ENCODE results near the gene YPEL2. TPM values are rescaled to one million over a fixed set of nuclear protein-coding genes. Genes with fewer than 3 reads are reported as not detected.
"Not testable (repeated sequence)": the region's sequence is repeated elsewhere in the genome, so short reads cannot be mapped to it uniquely, and the experiment has no call there.

YPEL2 gene
- total RNA-seq, 1 donor from 2014 or later = 8.7 TPM

DNA sequence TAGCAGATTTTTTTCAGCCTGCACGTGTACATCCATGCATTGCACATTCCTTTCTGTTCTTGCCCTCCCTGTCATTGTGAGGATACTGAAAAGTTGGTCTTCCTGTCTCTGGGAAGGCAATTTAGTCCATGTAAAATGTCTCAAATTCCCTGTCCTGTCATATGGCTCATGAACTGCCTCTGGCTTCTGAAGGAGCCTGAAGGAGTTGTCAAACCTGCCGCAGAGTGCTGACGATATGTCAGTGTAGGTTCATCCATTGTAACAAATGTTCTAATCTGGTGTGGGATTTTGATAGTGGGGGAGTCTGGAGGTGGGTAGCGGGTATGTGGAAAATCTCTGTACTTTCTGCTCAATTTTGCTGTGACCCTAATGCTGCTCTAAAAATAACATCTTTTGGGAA, 59.6 kb downstream of the YPEL2 start:
- Mint-ChIP-seq H3K4me1 (peaks cover 17% of the 10 kb centered on the region), H3K4me3 (no peak overlapping the region), H3K9me3 (no peaks in the 10 kb centered on the region), H3K27me3 (ENCODE audit: low read depth) (no peaks in the 10 kb centered on the region), H3K36me3 (peaks cover 19% of the 10 kb centered on the region), H3K27ac (peak overlapping the region; percentile 77)
- TF ChIP-seq, protein P1, sequence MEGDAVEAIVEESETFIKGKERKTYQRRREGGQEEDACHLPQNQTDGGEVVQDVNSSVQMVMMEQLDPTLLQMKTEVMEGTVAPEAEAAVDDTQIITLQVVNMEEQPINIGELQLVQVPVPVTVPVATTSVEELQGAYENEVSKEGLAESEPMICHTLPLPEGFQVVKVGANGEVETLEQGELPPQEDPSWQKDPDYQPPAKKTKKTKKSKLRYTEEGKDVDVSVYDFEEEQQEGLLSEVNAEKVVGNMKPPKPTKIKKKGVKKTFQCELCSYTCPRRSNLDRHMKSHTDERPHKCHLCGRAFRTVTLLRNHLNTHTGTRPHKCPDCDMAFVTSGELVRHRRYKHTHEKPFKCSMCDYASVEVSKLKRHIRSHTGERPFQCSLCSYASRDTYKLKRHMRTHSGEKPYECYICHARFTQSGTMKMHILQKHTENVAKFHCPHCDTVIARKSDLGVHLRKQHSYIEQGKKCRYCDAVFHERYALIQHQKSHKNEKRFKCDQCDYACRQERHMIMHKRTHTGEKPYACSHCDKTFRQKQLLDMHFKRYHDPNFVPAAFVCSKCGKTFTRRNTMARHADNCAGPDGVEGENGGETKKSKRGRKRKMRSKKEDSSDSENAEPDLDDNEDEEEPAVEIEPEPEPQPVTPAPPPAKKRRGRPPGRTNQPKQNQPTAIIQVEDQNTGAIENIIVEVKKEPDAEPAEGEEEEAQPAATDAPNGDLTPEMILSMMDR (IDR thresholded peaks at IDR 0.05; ENCODE audit: unreplicated experiment) = no peak
- no peak for DNase-seq (ENCODE audit: low spot score in 2 of 2, unreplicated experiment in 2 of 2)

DNA sequence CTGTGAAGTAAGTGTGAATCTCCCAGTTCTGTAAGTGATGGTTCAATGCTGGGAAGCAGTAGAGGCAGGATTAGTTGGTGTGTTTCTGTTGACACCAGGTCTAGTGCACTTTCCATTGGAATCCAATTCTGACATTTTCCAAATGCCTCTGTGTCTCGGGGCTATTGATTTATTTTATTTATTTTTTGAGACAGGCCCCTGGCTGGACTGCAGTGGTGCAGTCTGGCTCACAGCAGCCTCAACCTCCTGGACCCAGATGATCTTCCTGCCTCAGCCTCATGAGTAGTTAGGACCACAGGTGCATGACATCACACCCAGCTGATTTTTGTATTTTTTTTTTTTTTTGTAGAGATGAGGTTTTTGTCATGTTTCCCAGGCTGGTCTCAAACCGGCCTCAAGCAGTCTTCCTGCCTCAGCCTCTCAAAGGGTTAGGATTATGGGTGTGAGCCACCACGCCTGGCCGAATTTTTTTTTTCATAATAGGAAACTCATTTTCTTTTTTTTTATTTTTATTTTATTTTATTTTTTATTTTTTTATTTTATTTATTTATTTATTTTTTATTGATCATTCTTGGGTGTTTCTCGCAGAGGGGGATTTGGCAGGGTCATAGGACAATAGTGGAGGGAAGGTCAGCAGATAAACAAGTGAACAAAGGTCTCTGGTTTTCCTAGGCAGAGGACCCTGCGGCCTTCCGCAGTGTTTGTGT, 61.7 kb downstream of the YPEL2 start:
- TF ChIP-seq, protein P1 (IDR thresholded peaks at IDR 0.05; ENCODE audit: unreplicated experiment) = no peak
- no peak for DNase-seq (ENCODE audit: low spot score in 2 of 2, unreplicated experiment in 2 of 2)
- H3K27me3 Mint-ChIP-seq (ENCODE audit: low read depth) = no peaks in the 10 kb centered on the region
- no peaks in the 10 kb centered on the region for H3K9me3 Mint-ChIP-seq
- H3K27ac Mint-ChIP-seq = no peak overlapping the region
- H3K36me3 Mint-ChIP-seq = peaks cover 30% of the 10 kb centered on the region
- no peak overlapping the region for H3K4me3 Mint-ChIP-seq
- peaks cover 6% of the 10 kb centered on the region for H3K4me1 Mint-ChIP-seq

DNA sequence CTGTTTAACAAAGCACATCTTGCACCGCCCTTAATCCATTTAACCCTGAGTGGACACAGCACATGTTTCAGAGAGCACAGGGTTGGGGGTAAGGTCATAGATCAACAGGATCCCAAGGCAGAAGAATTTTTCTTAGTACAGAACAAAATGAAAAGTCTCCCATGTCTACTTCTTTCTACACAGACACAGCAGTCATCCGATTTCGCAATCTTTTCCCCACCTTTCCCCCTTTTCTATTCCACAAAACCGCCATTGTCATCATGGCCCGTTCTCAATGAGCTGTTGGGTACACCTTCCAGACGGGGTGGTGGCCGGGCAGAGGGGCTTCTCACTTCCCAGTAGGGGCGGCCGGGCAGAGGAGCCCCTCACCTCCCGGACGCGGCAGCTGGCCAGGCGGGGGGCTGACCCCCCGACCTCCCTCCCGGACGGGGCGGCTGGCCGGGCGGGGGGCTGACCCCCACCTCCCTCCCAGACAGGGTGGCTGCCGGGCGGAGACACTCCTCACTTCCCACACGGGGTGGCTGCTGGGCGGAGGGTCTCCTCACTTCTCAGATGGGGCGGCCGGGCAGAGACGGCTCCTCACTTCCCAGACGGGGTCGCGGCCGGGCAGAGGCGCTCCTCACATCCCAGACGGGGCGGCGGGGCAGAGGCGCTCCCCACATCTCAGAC, 62.4 kb downstream of the YPEL2 start:
- H3K27ac Mint-ChIP-seq; DNase-seq (ENCODE audit: low spot score in 2 of 2, unreplicated experiment in 2 of 2); H3K4me3 Mint-ChIP-seq; H3K27me3 Mint-ChIP-seq (ENCODE audit: low read depth); H3K4me1 Mint-ChIP-seq; H3K9me3 Mint-ChIP-seq: not testable (repeated sequence)
- H3K36me3 Mint-ChIP-seq = peaks cover 31% of the 10 kb centered on the region

DNA sequence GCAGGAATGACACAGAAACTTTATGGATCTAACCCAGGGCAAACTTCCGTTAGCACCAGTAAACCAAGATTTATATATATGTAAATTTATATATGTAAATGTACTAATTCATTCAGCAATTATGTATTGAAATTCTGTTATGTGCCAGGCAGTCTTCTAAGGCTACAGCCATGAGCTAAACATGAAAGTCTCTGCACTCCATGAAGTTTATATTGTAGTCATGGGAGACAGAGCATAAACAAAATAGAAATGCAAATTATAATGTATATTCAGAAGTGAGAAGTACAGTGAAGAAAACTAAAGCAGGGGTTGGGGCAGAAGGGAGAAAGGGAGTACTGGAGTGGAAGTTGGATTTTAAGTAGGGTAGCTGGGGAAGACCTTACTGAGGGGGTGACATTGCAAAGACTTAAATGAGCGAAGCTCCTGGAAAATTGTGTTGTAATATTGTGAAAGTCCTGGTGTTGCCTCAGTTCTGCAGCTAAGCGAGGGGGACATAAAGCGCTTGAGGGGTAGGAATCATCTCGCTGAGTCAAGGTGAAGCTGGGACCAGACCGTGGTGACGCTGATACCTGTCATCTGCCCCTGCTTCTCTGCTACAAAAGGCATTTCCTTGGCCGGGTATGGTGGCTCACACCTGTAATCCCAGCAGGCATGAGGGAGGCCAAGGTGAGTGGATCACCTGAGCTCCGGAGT, 64.8 kb downstream of the YPEL2 start:
- no peak overlapping the region for H3K4me3 Mint-ChIP-seq
- no peaks in the 10 kb centered on the region for H3K9me3 Mint-ChIP-seq
- H3K36me3 Mint-ChIP-seq = peaks cover 32% of the 10 kb centered on the region
- no peak overlapping the region for H3K27ac Mint-ChIP-seq
- TF ChIP-seq, protein P1 (IDR thresholded peaks at IDR 0.05; ENCODE audit: unreplicated experiment) = no peak
- no peaks in the 10 kb centered on the region for H3K27me3 Mint-ChIP-seq (ENCODE audit: low read depth)
- DNase-seq (ENCODE audit: low spot score in 2 of 2, unreplicated experiment in 2 of 2) = no peak
- peaks cover 13% of the 10 kb centered on the region for H3K4me1 Mint-ChIP-seq

DNA sequence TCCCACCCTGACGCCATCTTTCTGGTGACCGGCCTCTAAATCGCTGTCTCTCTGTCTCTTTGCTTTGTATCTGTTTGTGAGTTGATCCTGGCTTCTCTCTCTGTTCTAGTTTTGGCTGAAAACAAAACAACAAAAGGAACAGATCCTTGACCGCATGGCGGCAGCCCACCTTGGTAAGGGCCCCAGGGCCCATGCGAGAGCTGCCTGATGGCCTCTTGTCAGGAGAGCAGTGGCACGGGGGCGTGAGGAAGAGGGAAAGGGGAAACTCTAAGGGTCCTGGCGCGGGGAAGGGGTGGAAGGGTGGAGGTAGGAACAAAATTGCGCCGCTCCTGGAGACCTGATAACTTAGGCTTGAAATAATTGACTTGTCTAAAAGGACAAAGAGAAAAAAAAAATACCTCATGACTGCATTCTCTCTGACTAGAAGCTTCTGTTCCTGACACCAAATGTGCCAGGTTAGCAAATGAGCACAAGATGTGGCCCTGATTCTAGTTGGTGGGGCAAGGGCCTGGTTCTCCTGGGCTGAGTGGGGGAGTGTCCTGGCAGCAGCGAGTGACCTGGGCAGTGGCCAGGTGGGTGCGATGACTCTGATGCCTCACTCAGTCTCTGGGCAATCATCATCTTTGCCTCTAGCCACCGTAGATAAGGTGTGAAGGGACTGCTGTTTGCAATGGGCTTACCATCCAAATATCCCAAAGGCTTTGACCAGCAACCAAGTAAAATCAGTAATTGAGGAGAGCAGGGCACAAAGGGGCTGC, 66.0 kb downstream of the YPEL2 start:
- DNase-seq (ENCODE audit: low spot score in 2 of 2, unreplicated experiment in 2 of 2) = no peak
- TF ChIP-seq, protein P1 (IDR thresholded peaks at IDR 0.05; ENCODE audit: unreplicated experiment) = no peak
- no peaks in the 10 kb centered on the region for H3K9me3 Mint-ChIP-seq
- no peak overlapping the region for H3K4me3 Mint-ChIP-seq
- peaks cover 18% of the 10 kb centered on the region for H3K4me1 Mint-ChIP-seq
- H3K27ac Mint-ChIP-seq = no peak overlapping the region
- no peaks in the 10 kb centered on the region for H3K27me3 Mint-ChIP-seq (ENCODE audit: low read depth)
- peaks cover 27% of the 10 kb centered on the region for H3K36me3 Mint-ChIP-seq

Data from mesothelial cell of epicardium (in vitro differentiated cells).